ENCODE data around the gene SELENOI.

DNA sequence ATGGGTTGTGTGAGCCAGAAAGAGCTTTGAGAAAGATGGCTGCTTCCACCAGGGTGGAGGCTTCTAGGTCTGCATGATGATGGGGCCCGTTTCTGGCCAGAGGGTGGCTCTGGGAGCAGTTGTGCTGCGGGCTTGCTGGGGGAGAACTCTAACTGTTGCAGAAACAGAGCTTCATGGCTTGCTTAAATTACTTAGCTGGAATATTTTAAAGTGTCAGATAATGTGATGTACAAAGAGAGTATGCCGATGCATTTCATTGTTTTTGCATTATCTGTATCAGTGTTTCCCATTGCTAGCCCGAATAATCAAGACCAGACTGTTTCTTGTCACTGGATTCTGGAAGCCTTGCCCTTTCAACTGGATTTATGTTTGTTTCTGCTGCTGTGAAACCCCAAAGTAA lies 49.5 kb downstream of the SELENOI start:
- no peak for TF ChIP-seq POLR2A (IDR thresholded peaks at IDR 0.05)
- no peak for TF ChIP-seq POLR2AphosphoS5 (IDR thresholded peaks at IDR 0.05)

All from prostate gland (tissue), 1 donor.